GM23248 (cell line): Measurements from ENCODE around the gene CMSS1. TPM values are rescaled to one million over a fixed set of nuclear protein-coding genes. Genes with fewer than 3 reads are reported as not detected.
A peak's percentile ranks its signal among the peaks of the same experiment; 100 is the strongest.

Experiments used
- DNase-seq: peaks from one replicate; pipeline ENCODE4 v3.0.0-alpha.2; 2015
- H2AFZ ChIP-seq: fragments of 200-600 bp; sonication (generic); 2 replicates; pipeline ENCODE4 v1.6.1; 2016; ENCODE audit warnings: antibody characterized with exemption
- H3F3A ChIP-seq: fragments of 200-600 bp; sonication (generic); 2 replicates; pipeline ENCODE4 v1.6.1; 2016; ENCODE audit warnings: mild to moderate bottlenecking, antibody characterized with exemption, mixed run types; ENCODE audit not compliant: insufficient read depth
- H3K27ac ChIP-seq: fragments of 200-600 bp; sonication (generic); 2 replicates; pipeline ENCODE4 v1.5.1; 2016; ENCODE audit warnings: mild to moderate bottlenecking
- H3K27me3 ChIP-seq: fragments of 200-600 bp; sonication (generic); replicated peaks from 2 replicates; pipeline ENCODE4 v1.6.1; 2016; ENCODE audit warnings: mild to moderate bottlenecking; ENCODE audit not compliant: insufficient read depth
- H3K36me3 ChIP-seq: fragments of 200-600 bp; sonication (generic); 2 replicates; pipeline ENCODE4 v1.6.1; 2016; ENCODE audit warnings: low read depth, mild to moderate bottlenecking
- H3K4me1 ChIP-seq: fragments of 200-600 bp; sonication (generic); 2 replicates; pipeline ENCODE4 v1.6.1; 2016; ENCODE audit warnings: mild to moderate bottlenecking; ENCODE audit not compliant: insufficient read depth
- H3K4me2 ChIP-seq: fragments of 200-600 bp; sonication (generic); one replicate; pipeline ENCODE4 v1.6.1; 2016; ENCODE audit warnings: mild to moderate bottlenecking; ENCODE audit not compliant: unreplicated experiment
- H3K4me3 ChIP-seq: fragments of 200-600 bp; sonication (generic); 2 replicates; pipeline ENCODE4 v1.5.1; 2016; ENCODE audit warnings: mild to moderate bottlenecking
- H3K79me2 ChIP-seq: fragments of 200-600 bp; sonication (generic); 2 replicates; pipeline ENCODE4 v1.6.1; 2016; ENCODE audit warnings: mild to moderate bottlenecking; ENCODE audit not compliant: insufficient read depth
- H3K9ac ChIP-seq: fragments of 200-600 bp; sonication (generic); 2 replicates; pipeline ENCODE4 v1.6.1; 2016; ENCODE audit warnings: mild to moderate bottlenecking
- H3K9me2 ChIP-seq: fragments of 200-600 bp; sonication (generic); 2 replicates; pipeline ENCODE4 v1.6.1; 2016; ENCODE audit warnings: mixed run types, mild to moderate bottlenecking, moderate library complexity; ENCODE audit not compliant: insufficient read depth
- H3K9me3 ChIP-seq: fragments of 200-600 bp; sonication (generic); one replicate; pipeline ENCODE4 v1.6.1; 2017; ENCODE audit warnings: low read depth
- H4K20me1 ChIP-seq: fragments of 200-600 bp; sonication (generic); 2 replicates; pipeline ENCODE4 v1.6.0; 2016; ENCODE audit not compliant: insufficient read depth
- EZH2 ChIP-seq: fragments of 200-600 bp; sonication (generic); IDR thresholded peaks from 2 replicates; pipeline ENCODE4 v1.6.1; 2018; ENCODE audit warnings: antibody characterized with exemption, mild to moderate bottlenecking; ENCODE audit not compliant: insufficient read depth, poor library complexity, severe bottlenecking
- EZH2phosphoT487 ChIP-seq: fragments of 200-600 bp; sonication (generic); IDR thresholded peaks from 2 replicates; pipeline ENCODE4 v1.6.1; 2018; ENCODE audit warnings: antibody characterized with exemption, moderate library complexity, mild to moderate bottlenecking, low read depth; ENCODE audit not compliant: insufficient read depth
- WGBS, 2 experiments: methylation state at CpG; one replicate each; pipeline ENCODE4 v1.1.6; 2015 to 2017; ENCODE audit warnings: low lambda C conversion rate in 2 of 2, low coverage in 1 of 2; ENCODE audit errors: missing lambda C conversion rate in 2 of 2; 5-methylcytosine and 5-hydroxymethylcytosine counted together
- in situ Hi-C: fragments of 300-500 bp; cut with MboI; formaldehyde crosslinking; loops from 2 replicates; pipeline ENCODE4 v1.15.0; 2020
- polyA plus RNA-seq: library from polyadenylated mRNA; unstranded; fragments of >200 nt; fragmentation: Nextera tagmentation; extraction: Ambion mirVana; gene quantifications from 2 replicates; pipeline ENCODE4 v1.2.1, GENCODE V29; 2016
- total RNA-seq: library from RNA; depleted of rRNA; stranded (reverse); fragments of >200 nt; shearing (Covaris generic); gene quantifications from 2 replicates; pipeline ENCODE4 v1.2.3, GENCODE V29; 2014

CMSS1 gene
- total and polyA plus RNA-seq, 2 experiments from 2014 or later, result 17.2 to 26.6 TPM

GRCh38 chr3:99965077-99965476 is 147.4 kb downstream of the CMSS1 start:
- TF ChIP-seq EZH2phosphoT487, result no peak
- no peak for TF ChIP-seq EZH2
- no peaks in the 10 kb centered on the region for H4K20me1 ChIP-seq
- no peaks in the 10 kb centered on the region for H3K9me3 ChIP-seq
- DNase-seq, result peak; percentile 77
- H3K36me3 ChIP-seq, result no peaks in the 10 kb centered on the region
- H2AFZ ChIP-seq, result no peak overlapping the region
- H3F3A ChIP-seq, result peaks cover 14% of the 10 kb centered on the region
- H3K9ac ChIP-seq, result no peak overlapping the region
- H3K27me3 ChIP-seq, result no peaks in the 10 kb centered on the region
- peak overlapping the region; percentile 32 for H3K27ac ChIP-seq
- H3K4me3 ChIP-seq, result no peak overlapping the region
- H3K4me2 ChIP-seq, result peak overlapping the region; percentile 11
- no peaks in the 10 kb centered on the region for H3K79me2 ChIP-seq
- WGBS, 2 experiments, result 90 to 100% methylated on average over 1 of the region's 1 CpG
- no peaks in the 10 kb centered on the region for H3K9me2 ChIP-seq
- in situ Hi-C loops, result no loop called here
- peaks cover 39% of the 10 kb centered on the region for H3K4me1 ChIP-seq

- Histone ChIP-seq H3K27ac (0 out of 2 replicates have a peak overlapping the region, but pooled peaks have one; percentile 32), H2AFZ (no peak overlapping the region), H3K36me3 (no peaks in the 10 kb centered on the region), H4K20me1 (no peaks in the 10 kb centered on the region), H3F3A (peaks cover 14% of the 10 kb centered on the region), H3K4me2 (no peak overlapping the region), H3K9ac (no peak overlapping the region), H3K79me2 (no peaks in the 10 kb centered on the region), H3K4me3 (no peak overlapping the region), H3K27me3 (no peaks in the 10 kb centered on the region), H3K9me3 (no peaks in the 10 kb centered on the region), H3K9me2 (no peaks in the 10 kb centered on the region), H3K4me1 (peaks cover 35% of the 10 kb centered on the region)
- 93 to 100% methylated on average over 3 of the region's 3 CpGs for WGBS, 2 experiments
- TF ChIP-seq EZH2 (no peak), EZH2phosphoT487 (no peak)
- no peak for DNase-seq
- in situ Hi-C loops, result no loop called here
These were observed 148.2 kb downstream of the CMSS1 start for GRCh38 chr3:99965681-99966408.

- Histone ChIP-seq H3K9me3 (no peaks in the 10 kb centered on the region), H3F3A (peaks cover 14% of the 10 kb centered on the region), H4K20me1 (no peaks in the 10 kb centered on the region), H3K9me2 (no peaks in the 10 kb centered on the region), H3K79me2 (no peaks in the 10 kb centered on the region), H3K4me2 (no peak overlapping the region), H3K36me3 (no peaks in the 10 kb centered on the region), H3K4me1 (peaks cover 29% of the 10 kb centered on the region), H3K9ac (no peak overlapping the region), H3K27ac (no peak overlapping the region), H3K27me3 (no peaks in the 10 kb centered on the region), H3K4me3 (no peak overlapping the region), H2AFZ (no peak overlapping the region)
- in situ Hi-C loops, result no loop called here
- TF ChIP-seq EZH2, result no peak
- no peak for TF ChIP-seq EZH2phosphoT487
- WGBS, 2 experiments, result 90 to 93% methylated on average over 7 of the region's 7 CpGs
- DNase-seq, result peak; percentile 47
These were observed 149.2 kb downstream of the CMSS1 start for GRCh38 chr3:99966662-99967416.

GRCh38 chr3:99967796-99968195 is 150.1 kb downstream of the CMSS1 start:
- Histone ChIP-seq H3F3A (peaks cover 9% of the 10 kb centered on the region), H3K79me2 (no peaks in the 10 kb centered on the region), H3K36me3 (no peaks in the 10 kb centered on the region), H3K4me1 (peaks cover 23% of the 10 kb centered on the region), H3K9me3 (no peaks in the 10 kb centered on the region), H2AFZ (no peak overlapping the region), H3K9ac (no peak overlapping the region), H4K20me1 (no peaks in the 10 kb centered on the region), H3K27ac (no peak overlapping the region), H3K9me2 (no peaks in the 10 kb centered on the region), H3K27me3 (no peaks in the 10 kb centered on the region), H3K4me3 (no peak overlapping the region), H3K4me2 (no peak overlapping the region)
- DNase-seq, result peak; percentile 72
- 69 to 84% methylated on average over 2 of the region's 2 CpGs for WGBS, 2 experiments
- TF ChIP-seq EZH2 (no peak), EZH2phosphoT487 (no peak)
- in situ Hi-C loops, result no loop called here
